ENCODE measurements around the gene SLC27A2. TPM values are rescaled to one million over a fixed set of nuclear protein-coding genes. Genes with fewer than 3 reads are reported as not detected.

Gene SLC27A2
- total RNA-seq, 4 donors from 2014 or later: 0.29 to 0.69 (median 0.46) TPM; not detected in 1

- intact Hi-C loops (cut with DNase I; ENCODE audit: low total_unique reads) (no loop called here), in situ Hi-C loops (cut with MboI; ENCODE audit: low sequenced_read_pairs in 4 of 4) (no loop called here)
- no peak for TF ChIP-seq POLR2A (IDR thresholded peaks at IDR 0.05)
- TF ChIP-seq CTCF (IDR thresholded peaks at IDR 0.05 in 4 of 5, conservative IDR thresholded peaks at IDR 0.05 in 1 of 5): no peak
- no peaks in the 10 kb centered on the region for H3K27me3 ChIP-seq
- H3K36me3 ChIP-seq: no peaks in the 10 kb centered on the region
- ATAC-seq: no peak
- H3K4me3 ChIP-seq: no peak overlapping the region
- H3K27ac ChIP-seq: no peak overlapping the region
- no peak for DNase-seq
- no peaks in the 10 kb centered on the region for H3K4me1 ChIP-seq
- H3K9me3 ChIP-seq: no peaks in the 10 kb centered on the region
Measured at GRCh38 chr15:50257924-50258323, 75.9 kb downstream of the SLC27A2 start.

GRCh38 chr15:50259276-50259675, 77.3 kb downstream of the SLC27A2 start:
- no peaks in the 10 kb centered on the region for H3K27me3 ChIP-seq
- no peak overlapping the region for H3K27ac ChIP-seq
- H3K4me3 ChIP-seq: no peak overlapping the region
- DNase-seq (no peak), ATAC-seq (no peak)
- in situ Hi-C loops (cut with MboI; ENCODE audit: low sequenced_read_pairs in 4 of 4) (no loop called here), intact Hi-C loops (cut with DNase I; ENCODE audit: low total_unique reads) (no loop called here)
- no peaks in the 10 kb centered on the region for H3K4me1 ChIP-seq
- no peaks in the 10 kb centered on the region for H3K9me3 ChIP-seq
- TF ChIP-seq CTCF (IDR thresholded peaks at IDR 0.05 in 4 of 5, conservative IDR thresholded peaks at IDR 0.05 in 1 of 5) (no peak), POLR2A (IDR thresholded peaks at IDR 0.05) (no peak)
- H3K36me3 ChIP-seq: no peaks in the 10 kb centered on the region

GRCh38 chr15:50260969-50261496, 79.0 kb downstream of the SLC27A2 start:
- TF ChIP-seq CTCF (IDR thresholded peaks at IDR 0.05 in 4 of 5, conservative IDR thresholded peaks at IDR 0.05 in 1 of 5): no peak
- no peak for TF ChIP-seq POLR2A (IDR thresholded peaks at IDR 0.05)
- in situ Hi-C loops (cut with MboI; ENCODE audit: low sequenced_read_pairs in 4 of 4): no loop called here

GRCh38 chr15:50261981-50262380, 80.0 kb downstream of the SLC27A2 start:
- Histone ChIP-seq H3K36me3 (no peaks in the 10 kb centered on the region), H3K4me3 (no peak overlapping the region), H3K27ac (no peak overlapping the region), H3K4me1 (no peaks in the 10 kb centered on the region), H3K27me3 (no peaks in the 10 kb centered on the region), H3K9me3 (no peaks in the 10 kb centered on the region)
- no peak for DNase-seq
- intact Hi-C loops (cut with DNase I; ENCODE audit: low total_unique reads) (no loop called here), in situ Hi-C loops (cut with MboI; ENCODE audit: low sequenced_read_pairs in 4 of 4) (no loop called here)
- no peak for ATAC-seq
- TF ChIP-seq CTCF (IDR thresholded peaks at IDR 0.05 in 4 of 5, conservative IDR thresholded peaks at IDR 0.05 in 1 of 5) (no peak), POLR2A (IDR thresholded peaks at IDR 0.05) (no peak)

More at GRCh38 chr15:50260969-50261496, 79.0 kb downstream of the SLC27A2 start:
- ATAC-seq (no peak), DNase-seq (no peak)
- intact Hi-C loops (cut with DNase I; ENCODE audit: low total_unique reads): no loop called here
- Histone ChIP-seq H3K36me3 (no peaks in the 10 kb centered on the region), H3K9me3 (no peaks in the 10 kb centered on the region), H3K27ac (no peak overlapping the region), H3K4me3 (no peak overlapping the region), H3K4me1 (no peaks in the 10 kb centered on the region), H3K27me3 (no peaks in the 10 kb centered on the region)

GRCh38 chr15:50262533-50262932, 80.5 kb downstream of the SLC27A2 start:
- H3K4me3 ChIP-seq: no peak overlapping the region
- ATAC-seq (no peak), DNase-seq (no peak)
- no peaks in the 10 kb centered on the region for H3K36me3 ChIP-seq
- H3K27ac ChIP-seq: no peak overlapping the region
- no peaks in the 10 kb centered on the region for H3K4me1 ChIP-seq
- no peaks in the 10 kb centered on the region for H3K9me3 ChIP-seq
- TF ChIP-seq POLR2A (IDR thresholded peaks at IDR 0.05) (no peak), CTCF (IDR thresholded peaks at IDR 0.05 in 4 of 5, conservative IDR thresholded peaks at IDR 0.05 in 1 of 5) (no peak)
- in situ Hi-C loops (cut with MboI; ENCODE audit: low sequenced_read_pairs in 4 of 4) (no loop called here), intact Hi-C loops (cut with DNase I; ENCODE audit: low total_unique reads) (no loop called here)
- no peaks in the 10 kb centered on the region for H3K27me3 ChIP-seq
